WTC11 (cell line): ENCODE data around the gene ARHGAP10. TPM values are rescaled to one million over a fixed set of nuclear protein-coding genes. Genes with fewer than 3 reads are reported as not detected.

ENCODE experiments used
- ATAC-seq: fragments of 200-7000 bp; cut with Tn5 transposase; 2 replicates; pipeline ENCODE4 v1.10.0; 2021; ENCODE audit warnings: mild to moderate bottlenecking, moderate library complexity
- CTCF ChIA-PET: fragments of 300-600 bp; sonication (Branson Sonifier 250); formaldehyde crosslinking; loops from one replicate; lab custom pipeline; 2021; ENCODE audit warnings: antibody characterized with exemption; lab: Charles Lee
- POLR2A ChIA-PET: fragments of 350-600 bp; sonication (Branson Sonifier 250); formaldehyde crosslinking; loops from one replicate; lab custom pipeline; 2021; ENCODE audit warnings: antibody characterized with exemption; lab: Charles Lee
- DNase-seq: peaks from one replicate; pipeline ENCODE4 v3.0.0; 2021; ENCODE audit warnings: low spot score
- H3K27ac Mint-ChIP-seq: 2 replicates; pipeline ENCODE4 v1.8.0; 2021; ENCODE audit warnings: mixed read lengths
- H3K27me3 Mint-ChIP-seq: 2 replicates; pipeline ENCODE4 v1.8.0; 2021; ENCODE audit warnings: low read depth, mild to moderate bottlenecking, moderate library complexity, mixed read lengths
- H3K36me3 Mint-ChIP-seq: 2 replicates; pipeline ENCODE4 v1.8.0; 2021; ENCODE audit warnings: mixed read lengths
- H3K4me1 Mint-ChIP-seq: 2 replicates; pipeline ENCODE4 v1.8.0; 2022; ENCODE audit warnings: mixed read lengths
- H3K4me3 Mint-ChIP-seq: 2 replicates; pipeline ENCODE4 v1.8.0; 2021; ENCODE audit warnings: mild to moderate bottlenecking, moderate library complexity, mixed read lengths
- H3K9me3 Mint-ChIP-seq: 2 replicates; pipeline ENCODE4 v1.8.0; 2021; ENCODE audit warnings: mixed read lengths
- AFF4 ChIP-seq: sonication (generic); formaldehyde crosslinking; IDR thresholded peaks from 2 replicates; pipeline ENCODE4 v1.8.1; 2023; ENCODE audit warnings: mild to moderate bottlenecking, missing genetic modification reagents, borderline replicate concordance
- CBFB ChIP-seq: sonication (generic); formaldehyde crosslinking; IDR thresholded peaks from 2 replicates; pipeline ENCODE4 v1.8.1; 2022; ENCODE audit warnings: mild to moderate bottlenecking, low read depth, missing genetic modification reagents
- E2F1 ChIP-seq: sonication (generic); formaldehyde crosslinking; IDR thresholded peaks from 2 replicates; pipeline ENCODE4 v1.8.0; 2022; ENCODE audit warnings: mild to moderate bottlenecking, missing genetic modification reagents
- FOXJ3 ChIP-seq: sonication (generic); formaldehyde crosslinking; IDR thresholded peaks from 2 replicates; pipeline ENCODE4 v1.9.0; 2021; ENCODE audit warnings: missing genetic modification reagents, mild to moderate bottlenecking, borderline replicate concordance
- FOXP1 ChIP-seq: sonication (generic); formaldehyde crosslinking; IDR thresholded peaks from 2 replicates; pipeline ENCODE4 v1.8.0; 2022; ENCODE audit warnings: missing genetic modification reagents, mild to moderate bottlenecking, moderate library complexity, borderline replicate concordance
- FOXP4 ChIP-seq: sonication (generic); formaldehyde crosslinking; IDR thresholded peaks from 2 replicates; pipeline ENCODE4 v1.8.0; 2022; ENCODE audit warnings: mild to moderate bottlenecking, missing genetic modification reagents
- GTF2I ChIP-seq: fragments of 250-450 bp; sonication (Bioruptor Pico); conservative IDR thresholded peaks from 2 replicates; pipeline ENCODE4 v1.4.0; 2021; ENCODE audit warnings: mild to moderate bottlenecking
- JAZF1 ChIP-seq: fragments of 250-450 bp; sonication (Bioruptor Pico); IDR thresholded peaks from 2 replicates; pipeline ENCODE4 v1.9.0; 2021; ENCODE audit warnings: moderate library complexity, mild to moderate bottlenecking, inconsistent platforms
- JUN ChIP-seq: sonication (generic); formaldehyde crosslinking; IDR thresholded peaks from 2 replicates; pipeline ENCODE4 v1.8.0; 2023; ENCODE audit warnings: mild to moderate bottlenecking, missing genetic modification reagents
- MXD4 ChIP-seq: fragments of 250-450 bp; sonication (Bioruptor Pico); IDR thresholded peaks from 2 replicates; pipeline ENCODE4 v1.8.0; 2021; ENCODE audit warnings: mild to moderate bottlenecking, moderate library complexity, borderline replicate concordance
- NR1H2 ChIP-seq: sonication (generic); formaldehyde crosslinking; IDR thresholded peaks from 2 replicates; pipeline ENCODE4 v1.9.0; 2021; ENCODE audit warnings: mild to moderate bottlenecking, moderate library complexity, missing genetic modification reagents
- NR3C1 ChIP-seq: sonication (generic); formaldehyde crosslinking; conservative IDR thresholded peaks from 2 replicates; pipeline ENCODE4 v1.8.1; 2023; ENCODE audit warnings: low read depth, mild to moderate bottlenecking, missing genetic modification reagents
- TP53 ChIP-seq: sonication (generic); formaldehyde crosslinking; IDR thresholded peaks from 2 replicates; pipeline ENCODE4 v1.8.1; 2023; ENCODE audit warnings: mild to moderate bottlenecking, missing genetic modification reagents
- USF2 ChIP-seq: sonication (generic); formaldehyde crosslinking; IDR thresholded peaks from 2 replicates; pipeline ENCODE4 v1.8.1; 2023; ENCODE audit warnings: mild to moderate bottlenecking, missing genetic modification reagents, moderate library complexity
- ZNF232 ChIP-seq: sonication (generic); formaldehyde crosslinking; IDR thresholded peaks from 2 replicates; pipeline ENCODE4 v1.8.0; 2022; ENCODE audit warnings: mild to moderate bottlenecking, missing genetic modification reagents
- ZNF532 ChIP-seq: fragments of 250-450 bp; sonication (Bioruptor Pico); IDR thresholded peaks from 2 replicates; pipeline ENCODE4 v1.9.0; 2021; ENCODE audit warnings: mild to moderate bottlenecking, borderline replicate concordance
- total RNA-seq: library from RNA; stranded (reverse); gene quantifications from 3 replicates; pipeline ENCODE4 v1.2.3, GENCODE V29; 2021

The ARHGAP10 gene
- total RNA-seq, 1 experiment from 2014 or later = 9.6 TPM

- H3K27me3 Mint-ChIP-seq = no peaks in the 10 kb centered on the region
- POLR2A ChIA-PET = no interaction called here
- DNase-seq (no peak), ATAC-seq (no peak)
- peaks cover 10% of the 10 kb centered on the region for H3K4me1 Mint-ChIP-seq
- TF ChIP-seq NR1H2 (CRISPR knock-in tag) = no peak
- TF ChIP-seq AFF4 (CRISPR knock-in tag) = no peak
- no peak for TF ChIP-seq FOXP1 (CRISPR knock-in tag)
- TF ChIP-seq CBFB (CRISPR knock-in tag) = no peak
- TF ChIP-seq GTF2I (CRISPR knock-in tag) = no peak
- TF ChIP-seq ZNF532 (CRISPR knock-in tag) = no peak
- TF ChIP-seq FOXJ3 = no peak
- no peak for TF ChIP-seq MXD4
- TF ChIP-seq NR3C1 (CRISPR knock-in tag) = no peak
- TF ChIP-seq E2F1 (CRISPR knock-in tag) = no peak
- no peak for TF ChIP-seq JAZF1 (CRISPR knock-in tag)
- TF ChIP-seq ZNF232 (CRISPR knock-in tag) = no peak
- no peak for TF ChIP-seq FOXP4 (CRISPR knock-in tag)
- TF ChIP-seq USF2 (CRISPR knock-in tag) = no peak
- no peak for TF ChIP-seq TP53 (CRISPR knock-in tag)
- no peak for TF ChIP-seq JUN (CRISPR knock-in tag)
- H3K9me3 Mint-ChIP-seq = no peaks in the 10 kb centered on the region
- CTCF ChIA-PET = no interaction called here
- H3K36me3 Mint-ChIP-seq = no peaks in the 10 kb centered on the region
- H3K27ac Mint-ChIP-seq = no peak overlapping the region
- no peak overlapping the region for H3K4me3 Mint-ChIP-seq
Measured at GRCh38 chr4:147826288-147826646, 94.4 kb downstream of the ARHGAP10 start.
